Astrocyte of the cerebellum (primary cell): ENCODE data around the gene PLCB2.

ENCODE experiments used
- DNase-seq: peaks from one replicate; pipeline ENCODE4 v3.0.0-alpha.2; 2011; ENCODE audit warnings: low read depth
- H3K4me3 ChIP-seq: 2 replicates; pipeline ENCODE4 v1.5.1; 2011; ENCODE audit warnings: mild to moderate bottlenecking, low read depth, low read length, moderate library complexity
- in situ Hi-C: cut with HindIII; loops from 2 replicates; pipeline ENCODE4 v1.10.0; 2017; ENCODE audit warnings: low sequenced_read_pairs
- TF ChIP-seq, protein P1 (sequence below): IDR thresholded peaks from 2 replicates; pipeline ENCODE4 v1.5.1; 2012; ENCODE audit warnings: low read length, low read depth, moderate library complexity, mild to moderate bottlenecking; ENCODE audit errors: missing control alignments

The PLCB2 gene

DNA sequence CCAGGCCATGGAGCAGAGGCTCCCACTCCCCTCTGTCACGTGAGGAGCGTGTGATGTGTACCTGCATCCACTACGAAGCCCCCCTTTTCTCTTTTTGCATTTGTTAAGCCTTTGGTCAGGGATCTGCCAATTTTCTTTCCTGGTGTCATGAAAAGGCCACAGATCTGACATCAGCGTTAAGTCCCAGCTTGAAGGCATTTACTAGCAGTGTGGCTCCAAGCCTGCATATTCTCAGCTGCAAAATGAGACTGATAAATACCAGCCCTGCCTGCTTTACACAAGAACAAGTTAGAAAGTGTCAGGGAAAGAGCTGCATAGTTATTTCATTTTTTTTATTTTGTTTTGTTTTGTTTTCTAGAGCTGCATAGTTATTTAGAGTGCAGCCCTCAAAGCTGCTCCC is 22.6 kb downstream of the PLCB2 start:
- in situ Hi-C loops: no loop called here
- TF ChIP-seq, protein P1, sequence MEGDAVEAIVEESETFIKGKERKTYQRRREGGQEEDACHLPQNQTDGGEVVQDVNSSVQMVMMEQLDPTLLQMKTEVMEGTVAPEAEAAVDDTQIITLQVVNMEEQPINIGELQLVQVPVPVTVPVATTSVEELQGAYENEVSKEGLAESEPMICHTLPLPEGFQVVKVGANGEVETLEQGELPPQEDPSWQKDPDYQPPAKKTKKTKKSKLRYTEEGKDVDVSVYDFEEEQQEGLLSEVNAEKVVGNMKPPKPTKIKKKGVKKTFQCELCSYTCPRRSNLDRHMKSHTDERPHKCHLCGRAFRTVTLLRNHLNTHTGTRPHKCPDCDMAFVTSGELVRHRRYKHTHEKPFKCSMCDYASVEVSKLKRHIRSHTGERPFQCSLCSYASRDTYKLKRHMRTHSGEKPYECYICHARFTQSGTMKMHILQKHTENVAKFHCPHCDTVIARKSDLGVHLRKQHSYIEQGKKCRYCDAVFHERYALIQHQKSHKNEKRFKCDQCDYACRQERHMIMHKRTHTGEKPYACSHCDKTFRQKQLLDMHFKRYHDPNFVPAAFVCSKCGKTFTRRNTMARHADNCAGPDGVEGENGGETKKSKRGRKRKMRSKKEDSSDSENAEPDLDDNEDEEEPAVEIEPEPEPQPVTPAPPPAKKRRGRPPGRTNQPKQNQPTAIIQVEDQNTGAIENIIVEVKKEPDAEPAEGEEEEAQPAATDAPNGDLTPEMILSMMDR: no peak
- no peak overlapping the region for H3K4me3 ChIP-seq
- DNase-seq: no peak

DNA sequence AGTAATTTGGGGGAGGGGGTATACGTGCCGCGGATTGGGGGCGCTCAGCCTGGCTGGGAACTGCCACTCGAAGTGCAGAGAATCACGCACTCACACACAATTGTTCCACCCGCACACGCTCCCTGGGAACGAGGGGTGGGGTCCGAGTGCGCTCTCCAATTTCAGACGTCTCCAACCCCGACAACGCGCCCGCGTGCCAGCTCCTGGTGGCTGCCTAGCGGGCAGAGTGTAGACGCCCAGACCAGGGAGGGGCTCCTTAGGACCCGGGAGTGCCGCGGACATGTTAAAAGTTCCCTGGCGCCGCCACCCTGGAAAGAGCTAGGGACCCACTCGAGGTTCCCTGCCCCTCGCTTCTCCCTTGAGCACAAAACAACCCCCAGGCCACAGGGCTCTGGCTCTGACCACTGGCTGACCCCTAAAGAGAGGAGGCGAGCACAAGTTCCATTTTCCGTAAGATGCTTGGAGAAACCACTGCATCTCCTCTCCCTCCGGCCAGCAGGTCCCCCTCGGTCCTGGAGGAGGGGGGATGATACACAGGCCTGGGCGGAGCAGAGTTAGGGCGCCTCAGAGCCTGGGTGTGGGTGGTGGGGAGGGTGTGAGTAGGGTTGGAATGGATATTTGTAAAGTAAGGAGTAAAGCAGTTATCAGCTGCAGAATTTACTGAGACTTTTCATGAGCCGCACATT is 24.0 kb downstream of the PLCB2 start:
- no peak overlapping the region for H3K4me3 ChIP-seq
- no peak for DNase-seq
- TF ChIP-seq, protein P1: no peak
- in situ Hi-C loops: no loop called here

DNA sequence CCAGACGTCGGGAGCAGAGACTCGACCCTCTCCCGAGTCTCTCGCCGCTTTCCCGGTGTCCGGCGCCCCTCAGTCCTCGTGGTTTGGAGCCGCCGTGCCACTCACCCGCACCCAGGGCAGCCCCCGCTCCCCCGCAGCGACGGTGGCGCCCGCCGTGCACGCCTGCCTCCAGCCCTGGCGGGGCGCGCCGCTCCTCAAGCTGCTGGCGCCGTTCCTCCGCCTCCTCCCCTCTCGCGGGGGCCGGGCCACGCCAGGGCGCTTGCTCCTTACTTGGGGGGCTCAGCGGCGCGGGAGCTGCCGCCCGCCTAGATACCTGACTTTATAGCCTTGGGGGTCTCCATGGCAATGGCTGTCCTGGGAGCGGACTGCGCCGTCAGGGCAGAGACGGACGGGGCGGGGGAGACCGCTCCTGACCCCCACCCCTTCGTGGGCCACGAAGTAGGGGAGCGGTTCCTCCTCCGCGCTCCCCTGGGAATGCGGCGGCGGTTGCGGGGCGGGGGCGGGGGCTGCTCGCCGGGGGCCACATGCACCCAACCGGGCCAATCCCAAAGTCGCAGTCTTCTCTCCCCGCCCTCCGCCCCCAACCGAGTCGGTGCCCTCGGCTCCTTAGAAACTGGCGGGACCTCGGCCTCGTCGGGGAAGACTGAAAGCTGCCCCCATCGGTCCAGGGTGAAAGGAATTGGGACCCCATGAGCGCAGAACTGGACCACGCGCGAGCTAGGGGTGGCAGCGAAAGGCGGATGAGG is 24.7 kb downstream of the PLCB2 start, which contains the start of gene ANKRD63:
ANKRD63 (minus strand) TSS at position 196 of the 746 bp plus-strand sequence. CDS start 478 bp downstream, outside the sequence.
- in situ Hi-C loops: no loop called here
- DNase-seq: no peak
- H3K4me3 ChIP-seq: peak within 1 kb of the TSS; percentile 33
- TF ChIP-seq, protein P1: no peak

DNA sequence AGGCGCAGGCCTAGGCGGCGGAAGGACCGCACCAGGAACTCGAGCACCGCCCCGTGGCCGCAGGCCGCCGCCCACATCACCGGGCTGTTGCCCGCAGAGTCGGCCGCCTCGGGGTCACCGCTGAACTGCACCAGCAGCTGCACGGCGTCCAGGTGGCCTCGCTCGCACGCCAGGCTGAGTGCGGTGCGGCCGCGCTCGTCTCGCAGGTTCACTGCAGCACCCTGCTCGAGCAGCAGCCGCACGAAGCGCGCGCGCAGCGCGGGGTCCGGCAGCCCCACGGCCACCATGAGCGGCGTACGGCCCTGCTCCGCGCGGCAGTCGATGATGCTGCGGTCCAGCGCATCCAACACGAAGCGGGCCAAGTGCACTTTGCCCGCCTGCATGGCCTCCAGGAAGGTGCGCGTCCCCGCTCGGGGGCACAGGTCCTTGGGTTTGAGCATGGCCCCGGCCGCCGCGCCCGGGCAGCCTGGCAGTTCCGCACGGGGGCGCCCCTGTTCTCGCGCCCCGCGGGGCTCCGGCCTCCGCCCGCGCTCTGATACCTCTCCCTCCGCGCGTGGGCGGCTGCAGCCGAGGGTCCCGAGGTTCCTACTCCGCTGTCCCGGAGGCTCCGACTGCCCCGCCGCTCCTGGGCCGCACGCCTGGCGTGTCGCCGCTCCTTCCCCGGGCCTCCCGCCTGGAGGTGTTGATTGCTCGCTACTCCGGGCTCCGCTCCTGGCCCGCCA is 25.4 kb downstream of the PLCB2 start:
- no peak for DNase-seq
- TF ChIP-seq, protein P1: peak; percentile 32
- H3K4me3 ChIP-seq: peak overlapping the region; percentile 33
- in situ Hi-C loops: no loop called here

DNA sequence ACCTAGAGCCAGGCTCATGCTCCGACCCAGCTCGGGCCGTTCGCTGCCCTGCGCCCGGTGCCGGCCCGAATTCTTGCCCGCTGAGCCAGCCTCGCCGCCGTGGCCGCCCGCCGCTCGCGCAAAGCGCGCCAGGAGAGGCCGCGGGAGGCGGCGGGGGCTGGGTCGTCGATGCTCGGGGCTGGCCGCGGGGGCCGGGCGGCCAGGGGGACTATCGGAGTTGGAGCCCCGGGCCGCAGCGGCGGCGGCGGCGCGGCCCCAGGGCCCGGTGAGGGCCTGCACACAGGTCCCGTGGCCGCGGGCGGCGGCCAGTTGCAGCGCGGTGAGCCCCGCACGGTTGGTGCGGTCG is 26.0 kb downstream of the PLCB2 start:
- TF ChIP-seq, protein P1: no peak
- in situ Hi-C loops: no loop called here
- peak overlapping the region; percentile 33 for H3K4me3 ChIP-seq
- DNase-seq: no peak

DNA sequence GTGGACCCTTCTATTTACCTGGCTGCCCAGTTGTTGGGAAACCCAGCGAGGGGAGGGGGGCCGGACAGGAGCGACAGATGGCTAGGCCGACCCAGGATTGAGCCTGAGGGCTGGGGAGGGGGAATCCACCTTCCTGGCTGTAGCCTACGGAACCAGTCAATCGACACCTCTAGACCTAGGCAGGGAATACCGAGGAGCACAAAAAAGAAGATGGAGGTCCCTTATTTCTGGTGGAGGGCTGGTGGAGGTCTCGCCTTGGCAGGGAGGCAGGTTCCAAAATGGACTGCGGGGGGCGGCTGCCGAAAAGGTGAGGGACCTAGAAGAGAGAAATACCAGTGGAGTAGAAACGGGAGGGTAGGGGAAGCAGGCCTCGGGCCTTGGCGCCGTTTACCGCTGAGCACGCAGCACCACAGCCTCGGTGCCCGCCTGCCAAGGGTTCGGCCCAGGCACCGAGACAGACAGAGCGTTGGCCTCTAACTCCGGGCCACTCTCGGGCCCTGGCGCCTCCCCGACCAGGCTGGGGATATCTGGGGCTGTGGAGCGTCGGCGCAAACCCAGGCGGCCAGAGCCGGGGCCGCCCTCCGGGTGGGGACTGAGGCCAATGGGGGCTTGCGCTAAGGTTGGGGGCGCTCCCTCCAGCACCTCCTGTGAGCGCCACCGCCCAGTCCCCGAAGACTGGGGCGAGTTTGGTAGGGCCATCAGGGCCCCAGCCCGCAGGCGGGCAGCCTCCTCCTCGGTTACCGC is 26.5 kb downstream of the PLCB2 start:
- TF ChIP-seq, protein P1: no peak
- DNase-seq: no peak
- H3K4me3 ChIP-seq: no peak overlapping the region
- in situ Hi-C loops: no loop called here
